Right atrium auricular region (tissue), 2 donors: ENCODE data around the gene TBC1D10A. TPM values are rescaled to one million over a fixed set of nuclear protein-coding genes. Genes with fewer than 3 reads are reported as not detected.

Source experiments
- DNase-seq: peaks from one replicate; pipeline ENCODE4 v3.0.0-alpha.2; 2019; ENCODE audit warnings: low spot score
- H3K27ac ChIP-seq, 2 donors: fragments of 200-600 bp; sonication (generic); 1 replicate in 1 of 2; 2 replicates in 1 of 2; pipeline ENCODE4 v1.5.1; 2016 to 2019
- H3K27me3 ChIP-seq, 2 donors: fragments of 200-600 bp; sonication (generic); one replicate each; pipeline versions ENCODE4 v1.5.1 to v1.6.0; 2017 to 2019
- H3K36me3 ChIP-seq: fragments of 200-600 bp; sonication (generic); one replicate; pipeline ENCODE4 v1.5.1; 2016
- H3K4me1 ChIP-seq, 2 donors: fragments of 200-600 bp; sonication (generic); one replicate each; pipeline versions ENCODE4 v1.5.1 to v1.6.0; 2017 to 2019
- H3K4me3 ChIP-seq, 2 donors: fragments of 200-600 bp; sonication (generic); 1 replicate in 1 of 2; 2 replicates in 1 of 2; pipeline ENCODE4 v1.5.1; 2017 to 2019; ENCODE audit warnings: mild to moderate bottlenecking in 1 of 2, moderate library complexity in 1 of 2
- H3K9me3 ChIP-seq, 2 donors: fragments of 200-600 bp; sonication (generic); one replicate each; pipeline ENCODE4 v1.5.1; 2019
- CTCF ChIP-seq, 2 donors: fragments of 200-600 bp; sonication (generic); IDR thresholded peaks; one replicate each; pipeline ENCODE4 v1.5.1; 2019; ENCODE audit warnings: antibody characterized with exemption in 2 of 2
- total RNA-seq, 2 donors: library from RNA; depleted of rRNA; stranded (reverse); fragments of >200 nt; gene quantifications; one replicate each; pipeline ENCODE4 v1.1.0, GENCODE V29; 2016

Gene TBC1D10A
- total RNA-seq, 2 donors from 2014 or later = 5.9 to 9.3 TPM

GRCh38 chr22:30243661-30244060 lies 83.1 kb downstream of the TBC1D10A start:
- Histone ChIP-seq H3K27me3 (peaks cover 0 to 4% of the 10 kb centered on the region in 2 donors), H3K4me3 (no peak overlapping the region), H3K4me1 (peaks cover 0 to 21% of the 10 kb centered on the region in 2 donors), H3K9me3 (no peaks in the 10 kb centered on the region), H3K36me3 (no peaks in the 10 kb centered on the region), H3K27ac (no peak overlapping the region)
- DNase-seq = no peak
- no peak for TF ChIP-seq CTCF (IDR thresholded peaks at IDR 0.05)

Other genes with a start within 250 kb of the TBC1D10A start
- not detected for gene HORMAD2, start 246.5 kb downstream of the TBC1D10A start, total RNA-seq
- 1 to 10 TPM in 1 of 2 donors, under 1 TPM in 1; 0.79 to 8.9 TPM for gene LIF, start 80.2 kb downstream of the TBC1D10A start, total RNA-seq
- 1 to 10 TPM in 1 of 2 donors, under 1 TPM in 1; 0.63 to 1.6 TPM for gene OSM, start 60.1 kb downstream of the TBC1D10A start, total RNA-seq
- 10 to 100 TPM in 1 of 2 donors, 1 to 10 TPM in 1; 8.1 to 12.5 TPM for gene CASTOR1, start 37.4 kb downstream of the TBC1D10A start, total RNA-seq
- 10 to 100 TPM; 52.3 to 81.1 TPM for gene SF3A1, start 30.0 kb upstream of the TBC1D10A start, total RNA-seq
- under 1 TPM; 0.26 to 0.55 TPM for gene CCDC157, start 30.1 kb upstream of the TBC1D10A start, total RNA-seq
- gene RNF215, start 60.5 kb upstream of the TBC1D10A start, total RNA-seq = 1 to 10 TPM; 5.6 to 7.5 TPM
- 1 to 10 TPM in 1 of 2 donors, under 1 TPM in 1; 0.89 to 2.8 TPM for gene SEC14L2, start 70.1 kb upstream of the TBC1D10A start, total RNA-seq
- 10 to 100 TPM; 18.4 to 38.8 TPM for gene MTFP1, start 98.8 kb upstream of the TBC1D10A start, total RNA-seq
- not detected for gene SEC14L3, start 145.1 kb upstream of the TBC1D10A start, total RNA-seq
- not detected for gene SEC14L4, start 178.8 kb upstream of the TBC1D10A start, total RNA-seq
- gene SEC14L6, start 219.8 kb upstream of the TBC1D10A start, total RNA-seq = 1 to 10 TPM in 1 of 2 donors, under 1 TPM in 1; 0.11 to 1.1 TPM
- gene GAL3ST1, start 247.7 kb upstream of the TBC1D10A start, total RNA-seq = 1 to 10 TPM in 1 of 2 donors, under 1 TPM in 1; 0.33 to 1.7 TPM